ENCODE results near the gene ARHGEF25. TPM values are rescaled to one million over a fixed set of nuclear protein-coding genes. Genes with fewer than 3 reads are reported as not detected.
A peak's percentile ranks its signal among the peaks of the same experiment; 100 is the strongest.
"Not testable (repeated sequence)": the region's sequence is repeated elsewhere in the genome, so short reads cannot be mapped to it uniquely, and the experiment has no call there.

Gene ARHGEF25
- total RNA-seq, 1 donor from 2014 or later: 16.8 TPM

- H4K20me1 ChIP-seq (ENCODE audit: insufficient read depth, low read length): peaks cover under 1% of the 10 kb centered on the region
- no peak overlapping the region for H2AFZ ChIP-seq (ENCODE audit: low read depth, low read length)
- no peak overlapping the region for H3K4me2 ChIP-seq (ENCODE audit: low read length)
- FAIRE-seq: no peak
- peaks cover 2% of the 10 kb centered on the region for H3K4me1 Mint-ChIP-seq (ENCODE audit: low read depth, unreplicated experiment)
- H3K9ac ChIP-seq (ENCODE audit: low read length): no peak overlapping the region
- TF ChIP-seq EZH2 (IDR thresholded peaks at IDR 0.05; ENCODE audit: insufficient read depth, low read length) (no peak), CTCF (IDR thresholded peaks at IDR 0.05; ENCODE audit: insufficient read depth, low read depth, low read length) (no peak)
- no peak overlapping the region for H3K4me3 ChIP-seq (ENCODE audit: insufficient read depth, low read depth, low read length)
- H3K4me1 ChIP-seq (ENCODE audit: insufficient read depth, low read length): peaks cover 11% of the 10 kb centered on the region
- H3K27ac ChIP-seq (ENCODE audit: low read depth, low read length): no peak overlapping the region
- no peaks in the 10 kb centered on the region for H3K9me3 ChIP-seq (ENCODE audit: insufficient read depth, low read depth, low read length)
- H3K27me3 Mint-ChIP-seq (ENCODE audit: low read depth, unreplicated experiment): peaks cover 11% of the 10 kb centered on the region
- H3K79me2 ChIP-seq (ENCODE audit: insufficient read depth, low read length): peaks cover 2% of the 10 kb centered on the region
- H3K36me3 ChIP-seq (ENCODE audit: insufficient read depth, low read length): no peaks in the 10 kb centered on the region
- no peak overlapping the region for H3K4me3 Mint-ChIP-seq (ENCODE audit: unreplicated experiment)
- DNase-seq (ENCODE audit: low read depth): no peak
- H3K9me3 Mint-ChIP-seq (ENCODE audit: unreplicated experiment): no peaks in the 10 kb centered on the region
- no peak overlapping the region for H3K27ac Mint-ChIP-seq (ENCODE audit: unreplicated experiment)
- H3K27me3 ChIP-seq (ENCODE audit: insufficient read depth, low read length): no peaks in the 10 kb centered on the region
- peaks cover 10% of the 10 kb centered on the region for H3K36me3 Mint-ChIP-seq (ENCODE audit: low read depth, unreplicated experiment)
These were observed 24.3 kb upstream of the ARHGEF25 start for GRCh38 chr12:57586832-57587429.

- not testable (repeated sequence) for H3K79me2 ChIP-seq (ENCODE audit: insufficient read depth, low read length); H3K4me3 ChIP-seq (ENCODE audit: insufficient read depth, low read depth, low read length); H3K36me3 ChIP-seq (ENCODE audit: insufficient read depth, low read length); H3K27ac Mint-ChIP-seq (ENCODE audit: unreplicated experiment); H3K27me3 ChIP-seq (ENCODE audit: insufficient read depth, low read length); FAIRE-seq; H3K9ac ChIP-seq (ENCODE audit: low read length); H2AFZ ChIP-seq (ENCODE audit: low read depth, low read length); H3K9me3 Mint-ChIP-seq (ENCODE audit: unreplicated experiment); H3K27me3 Mint-ChIP-seq (ENCODE audit: low read depth, unreplicated experiment); DNase-seq (ENCODE audit: low read depth); H3K4me2 ChIP-seq (ENCODE audit: low read length); H3K36me3 Mint-ChIP-seq (ENCODE audit: low read depth, unreplicated experiment); H3K27ac ChIP-seq (ENCODE audit: low read depth, low read length); H3K4me3 Mint-ChIP-seq (ENCODE audit: unreplicated experiment); H3K9me3 ChIP-seq (ENCODE audit: insufficient read depth, low read depth, low read length)
- peaks cover 16% of the 10 kb centered on the region for H4K20me1 ChIP-seq (ENCODE audit: insufficient read depth, low read length)
- H3K4me1 ChIP-seq (ENCODE audit: insufficient read depth, low read length): peaks cover 16% of the 10 kb centered on the region
- H3K4me1 Mint-ChIP-seq (ENCODE audit: low read depth, unreplicated experiment): peaks cover 12% of the 10 kb centered on the region
These were observed 22.2 kb upstream of the ARHGEF25 start for GRCh38 chr12:57588951-57589610.

- Histone ChIP-seq H3K9me3 (ENCODE audit: insufficient read depth, low read depth, low read length) (no peaks in the 10 kb centered on the region), H3K79me2 (ENCODE audit: insufficient read depth, low read length) (peaks cover 4% of the 10 kb centered on the region), H4K20me1 (ENCODE audit: insufficient read depth, low read length) (peaks cover 16% of the 10 kb centered on the region), H3K9ac (ENCODE audit: low read length) (peak overlapping the region; percentile 71), H2AFZ (ENCODE audit: low read depth, low read length) (peak overlapping the region; percentile 94), H3K27ac (ENCODE audit: low read depth, low read length) (no peak overlapping the region), H3K36me3 (ENCODE audit: insufficient read depth, low read length) (no peaks in the 10 kb centered on the region), H3K4me1 (ENCODE audit: insufficient read depth, low read length) (peaks cover 16% of the 10 kb centered on the region), H3K4me2 (ENCODE audit: low read length) (peak overlapping the region; percentile 96), H3K4me3 (ENCODE audit: insufficient read depth, low read depth, low read length) (peak overlapping the region; percentile 71), H3K27me3 (ENCODE audit: insufficient read depth, low read length) (no peaks in the 10 kb centered on the region)
- Mint-ChIP-seq H3K36me3 (ENCODE audit: low read depth, unreplicated experiment) (peaks cover 10% of the 10 kb centered on the region), H3K4me3 (ENCODE audit: unreplicated experiment) (peak overlapping the region; percentile 96), H3K27me3 (ENCODE audit: low read depth, unreplicated experiment) (no peaks in the 10 kb centered on the region), H3K27ac (ENCODE audit: unreplicated experiment) (peak overlapping the region; percentile 38), H3K9me3 (ENCODE audit: unreplicated experiment) (no peaks in the 10 kb centered on the region), H3K4me1 (ENCODE audit: low read depth, unreplicated experiment) (peaks cover 12% of the 10 kb centered on the region)
- FAIRE-seq (no peak), DNase-seq (ENCODE audit: low read depth) (no peak)
- no peak for TF ChIP-seq EZH2 (IDR thresholded peaks at IDR 0.05; ENCODE audit: insufficient read depth, low read length)
- TF ChIP-seq CTCF (IDR thresholded peaks at IDR 0.05; ENCODE audit: insufficient read depth, low read depth, low read length): no peak
These were observed 20.8 kb upstream of the ARHGEF25 start for GRCh38 chr12:57590479-57590863.
